ENCODE measurements around the gene ANKRD7.

Gene ANKRD7

GRCh38 chr7:118264836-118265235, 40.3 kb downstream of the ANKRD7 start:
- no peaks in the 10 kb centered on the region for H3K9me3 ChIP-seq (ENCODE audit: insufficient read depth, low read depth, low read length)
- H3K27ac ChIP-seq (ENCODE audit: low read depth, low read length) = no peak overlapping the region
- no peaks in the 10 kb centered on the region for H3K79me1 ChIP-seq (ENCODE audit: low read length)
- no peaks in the 10 kb centered on the region for H3K36me3 ChIP-seq (ENCODE audit: control insufficient read depth in 1 of 2, insufficient read depth in 2 of 2, low read length in 2 of 2)
- no peaks in the 10 kb centered on the region for H3K79me2 ChIP-seq (ENCODE audit: control insufficient read depth, insufficient read depth, low read length, poor library complexity)
- H2BK120ac ChIP-seq (ENCODE audit: insufficient read depth, low read length, poor library complexity) = no peak overlapping the region
- no peak overlapping the region for H3K18ac ChIP-seq (ENCODE audit: low read length)
- H4K91ac ChIP-seq (ENCODE audit: low read depth, low read length) = no peak overlapping the region
- H4K12ac ChIP-seq (ENCODE audit: low read depth, low read length) = no peak overlapping the region
- H3K23ac ChIP-seq (ENCODE audit: low read length) = no peak overlapping the region
- no peak overlapping the region for H3K14ac ChIP-seq (ENCODE audit: low read length)
- no peak overlapping the region for H4K8ac ChIP-seq (ENCODE audit: low read depth, low read length)
- H3K9ac ChIP-seq (ENCODE audit: low read length) = no peak overlapping the region
- no peak for DNase-seq
- no peak overlapping the region for H3K4me2 ChIP-seq (ENCODE audit: low read length)
- no peak overlapping the region for H2BK12ac ChIP-seq (ENCODE audit: low read length)
- H2BK5ac ChIP-seq (ENCODE audit: low read depth, low read length, poor library complexity) = no peak overlapping the region
- H2AFZ ChIP-seq (ENCODE audit: insufficient read depth, low read length, poor library complexity) = no peak overlapping the region
- H3K4me1 ChIP-seq (ENCODE audit: control insufficient read depth in 1 of 2, insufficient read depth in 2 of 2, low read length in 2 of 2) = no peaks in the 10 kb centered on the region
- no peaks in the 10 kb centered on the region for H3K27me3 ChIP-seq (ENCODE audit: insufficient read depth, low read length)
- H3K4ac ChIP-seq (ENCODE audit: low read depth, low read length) = no peak overlapping the region
- no peak overlapping the region for H2AK5ac ChIP-seq (ENCODE audit: low read length)
- H3K4me3 ChIP-seq (ENCODE audit: low read depth, low read length) = no peak overlapping the region

DNA sequence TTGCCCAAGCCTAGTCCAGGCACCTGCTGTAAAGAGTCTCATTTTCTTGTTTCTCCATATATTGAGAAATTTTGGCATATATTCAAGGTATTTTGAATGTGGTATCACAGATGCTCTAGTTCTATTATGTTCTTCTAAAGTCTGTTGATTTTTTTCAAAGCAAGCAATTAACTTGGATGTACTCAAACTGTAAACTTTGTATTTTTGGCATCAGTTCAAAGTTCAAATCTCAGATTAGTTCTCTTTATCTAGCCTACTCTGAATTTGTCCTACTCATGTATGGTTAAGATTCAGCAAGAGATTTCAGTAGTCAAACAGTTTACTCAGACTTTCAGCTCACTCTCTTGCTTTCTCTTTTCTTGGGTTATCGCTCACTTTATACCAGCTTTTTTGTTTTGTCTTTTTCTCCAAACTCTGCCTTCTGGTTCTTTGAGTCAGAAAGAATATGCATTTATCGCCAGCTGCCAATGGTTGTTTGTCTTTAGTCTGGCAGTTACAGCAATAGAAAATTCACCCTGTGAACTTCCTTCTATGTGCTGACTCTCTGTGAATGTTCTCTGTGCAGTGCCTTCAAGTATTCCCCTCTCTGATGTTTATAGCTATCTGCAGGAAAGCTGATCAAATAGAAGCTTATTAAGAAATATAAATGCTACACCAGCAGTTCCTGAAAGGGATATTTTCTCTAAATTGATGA, 56.0 kb downstream of the ANKRD7 start:
- Histone ChIP-seq H3K27me3 (ENCODE audit: insufficient read depth, low read length) (no peaks in the 10 kb centered on the region), H3K4me3 (ENCODE audit: low read depth, low read length) (no peak overlapping the region), H3K79me1 (ENCODE audit: low read length) (no peaks in the 10 kb centered on the region), H2BK5ac (ENCODE audit: low read depth, low read length, poor library complexity) (no peak overlapping the region), H2BK120ac (ENCODE audit: insufficient read depth, low read length, poor library complexity) (no peak overlapping the region), H3K27ac (ENCODE audit: low read depth, low read length) (no peak overlapping the region), H4K12ac (ENCODE audit: low read depth, low read length) (no peak overlapping the region), H3K79me2 (ENCODE audit: control insufficient read depth, insufficient read depth, low read length, poor library complexity) (no peaks in the 10 kb centered on the region), H3K4me1 (ENCODE audit: control insufficient read depth in 1 of 2, insufficient read depth in 2 of 2, low read length in 2 of 2) (no peaks in the 10 kb centered on the region), H4K8ac (ENCODE audit: low read depth, low read length) (no peak overlapping the region), H3K4ac (ENCODE audit: low read depth, low read length) (no peak overlapping the region), H3K36me3 (ENCODE audit: control insufficient read depth in 1 of 2, insufficient read depth in 2 of 2, low read length in 2 of 2) (no peaks in the 10 kb centered on the region), H3K9me3 (ENCODE audit: insufficient read depth, low read depth, low read length) (no peaks in the 10 kb centered on the region), H3K9ac (ENCODE audit: low read length) (no peak overlapping the region), H4K91ac (ENCODE audit: low read depth, low read length) (no peak overlapping the region), H3K14ac (ENCODE audit: low read length) (no peak overlapping the region), H3K18ac (ENCODE audit: low read length) (no peak overlapping the region), H3K23ac (ENCODE audit: low read length) (no peak overlapping the region), H2BK12ac (ENCODE audit: low read length) (no peak overlapping the region), H2AK5ac (ENCODE audit: low read length) (no peak overlapping the region), H3K4me2 (ENCODE audit: low read length) (no peak overlapping the region), H2AFZ (ENCODE audit: insufficient read depth, low read length, poor library complexity) (no peak overlapping the region)
- WGBS (ENCODE audit: extremely low coverage, insufficient coverage, insufficient read length) = no CpG with 5 or more reads among the region's 2 CpGs
- DNase-seq = no peak

DNA sequence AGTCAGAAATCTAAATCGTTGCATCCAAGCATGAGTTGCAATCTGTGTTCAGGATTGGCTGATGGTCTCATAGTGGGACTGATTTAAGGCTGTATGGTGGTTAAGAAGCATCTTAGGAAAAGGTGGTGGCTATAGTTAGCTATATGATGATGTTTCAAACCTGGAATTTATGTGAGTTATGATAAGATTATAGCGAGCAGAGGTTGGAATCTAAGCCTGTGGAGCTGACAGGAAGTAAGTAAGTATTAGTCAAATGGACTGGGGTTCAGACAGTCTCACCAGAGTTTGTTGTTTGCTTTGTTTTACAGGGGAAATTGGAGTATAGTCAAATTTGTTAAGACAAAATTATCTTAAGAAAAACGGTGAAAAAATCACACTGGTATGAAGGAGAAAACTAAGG, 56.7 kb downstream of the ANKRD7 start:
- H3K9me3 ChIP-seq (ENCODE audit: insufficient read depth, low read depth, low read length) = no peaks in the 10 kb centered on the region
- no peak overlapping the region for H4K91ac ChIP-seq (ENCODE audit: low read depth, low read length)
- no peak overlapping the region for H2AK5ac ChIP-seq (ENCODE audit: low read length)
- H2BK12ac ChIP-seq (ENCODE audit: low read length) = no peak overlapping the region
- H3K4ac ChIP-seq (ENCODE audit: low read depth, low read length) = no peak overlapping the region
- no peak for DNase-seq
- H3K4me3 ChIP-seq (ENCODE audit: low read depth, low read length) = no peak overlapping the region
- no peaks in the 10 kb centered on the region for H3K27me3 ChIP-seq (ENCODE audit: insufficient read depth, low read length)
- no peak overlapping the region for H2BK120ac ChIP-seq (ENCODE audit: insufficient read depth, low read length, poor library complexity)
- H3K18ac ChIP-seq (ENCODE audit: low read length) = no peak overlapping the region
- no peaks in the 10 kb centered on the region for H3K79me2 ChIP-seq (ENCODE audit: control insufficient read depth, insufficient read depth, low read length, poor library complexity)
- H3K4me2 ChIP-seq (ENCODE audit: low read length) = no peak overlapping the region
- no peak overlapping the region for H2AFZ ChIP-seq (ENCODE audit: insufficient read depth, low read length, poor library complexity)
- H3K79me1 ChIP-seq (ENCODE audit: low read length) = no peaks in the 10 kb centered on the region
- no peak overlapping the region for H3K9ac ChIP-seq (ENCODE audit: low read length)
- H4K12ac ChIP-seq (ENCODE audit: low read depth, low read length) = no peak overlapping the region
- H2BK5ac ChIP-seq (ENCODE audit: low read depth, low read length, poor library complexity) = no peak overlapping the region
- H3K23ac ChIP-seq (ENCODE audit: low read length) = no peak overlapping the region
- no peaks in the 10 kb centered on the region for H3K36me3 ChIP-seq (ENCODE audit: control insufficient read depth in 1 of 2, insufficient read depth in 2 of 2, low read length in 2 of 2)
- no CpG with 5 or more reads among the region's 3 CpGs for WGBS (ENCODE audit: extremely low coverage, insufficient coverage, insufficient read length)
- no peak overlapping the region for H3K14ac ChIP-seq (ENCODE audit: low read length)
- no peak overlapping the region for H4K8ac ChIP-seq (ENCODE audit: low read depth, low read length)
- no peaks in the 10 kb centered on the region for H3K4me1 ChIP-seq (ENCODE audit: control insufficient read depth in 1 of 2, insufficient read depth in 2 of 2, low read length in 2 of 2)
- no peak overlapping the region for H3K27ac ChIP-seq (ENCODE audit: low read depth, low read length)

- Histone ChIP-seq H3K27ac (ENCODE audit: low read depth, low read length) (no peak overlapping the region), H3K14ac (ENCODE audit: low read length) (no peak overlapping the region), H3K27me3 (ENCODE audit: insufficient read depth, low read length) (no peaks in the 10 kb centered on the region), H2AK5ac (ENCODE audit: low read length) (no peak overlapping the region), H2AFZ (ENCODE audit: insufficient read depth, low read length, poor library complexity) (no peak overlapping the region), H2BK5ac (ENCODE audit: low read depth, low read length, poor library complexity) (no peak overlapping the region), H3K36me3 (ENCODE audit: control insufficient read depth in 1 of 2, insufficient read depth in 2 of 2, low read length in 2 of 2) (no peaks in the 10 kb centered on the region), H3K9ac (ENCODE audit: low read length) (no peak overlapping the region), H3K79me1 (ENCODE audit: low read length) (no peaks in the 10 kb centered on the region), H3K4me2 (ENCODE audit: low read length) (no peak overlapping the region), H3K4me3 (ENCODE audit: low read depth, low read length) (no peak overlapping the region), H3K18ac (ENCODE audit: low read length) (no peak overlapping the region), H3K4me1 (ENCODE audit: control insufficient read depth in 1 of 2, insufficient read depth in 2 of 2, low read length in 2 of 2) (no peaks in the 10 kb centered on the region), H2BK12ac (ENCODE audit: low read length) (no peak overlapping the region), H3K4ac (ENCODE audit: low read depth, low read length) (no peak overlapping the region), H2BK120ac (ENCODE audit: insufficient read depth, low read length, poor library complexity) (no peak overlapping the region), H4K91ac (ENCODE audit: low read depth, low read length) (no peak overlapping the region), H4K12ac (ENCODE audit: low read depth, low read length) (no peak overlapping the region), H3K9me3 (ENCODE audit: insufficient read depth, low read depth, low read length) (no peaks in the 10 kb centered on the region), H3K23ac (ENCODE audit: low read length) (no peak overlapping the region), H3K79me2 (ENCODE audit: control insufficient read depth, insufficient read depth, low read length, poor library complexity) (no peaks in the 10 kb centered on the region), H4K8ac (ENCODE audit: low read depth, low read length) (no peak overlapping the region)
- no peak for DNase-seq
Measured at GRCh38 chr7:118285358-118285757, 60.9 kb downstream of the ANKRD7 start.
